ENCODE data around the gene CHKA. TPM values are rescaled to one million over a fixed set of nuclear protein-coding genes. Genes with fewer than 3 reads are reported as not detected.

CHKA gene
- total and polyA plus RNA-seq, 2 of the 8 experiments (the other 6 are each of a cell fraction or from before 2014, with no cell fraction given) = 61.2 to 86.6 TPM

- Histone ChIP-seq H3K23ac (ENCODE audit: insufficient read length) (no peak overlapping the region), H2AFZ (ENCODE audit: low read length) (no peak overlapping the region), H4K91ac (replicated peaks; ENCODE audit: insufficient read length, low read length) (no peak overlapping the region), H3K36me3 (ENCODE audit: control insufficient read depth in 2 of 4, insufficient read depth in 4 of 4, low read length in 3 of 4) (peaks cover 18 to 44% (median 30%) of the 10 kb centered on the region in 4 experiments), H4K5ac (ENCODE audit: insufficient read length, low read depth, low read length) (no peak overlapping the region), H3K4me2 (ENCODE audit: insufficient read depth in 1 of 2, low read depth in 2 of 2, low read length in 2 of 2) (no peak overlapping the region), H3K4ac (replicated peaks; ENCODE audit: insufficient read length, low read depth, low read length) (no peak overlapping the region), H2BK5ac (ENCODE audit: low read depth, low read length) (no peak overlapping the region), H3K27ac (ENCODE audit: low read depth, low read length) (no peak overlapping the region), H2BK120ac (replicated peaks; ENCODE audit: low read depth, low read length) (no peak overlapping the region), H3K27me3 (replicated peaks in 1 of 4; ENCODE audit: control insufficient read depth in 3 of 4, extremely low read depth in 1 of 4, insufficient read depth in 3 of 4, low read length in 3 of 4) (no peaks in the 10 kb centered on the region), H3K23me2 (ENCODE audit: low read depth, low read length) (no peaks in the 10 kb centered on the region), H3K56ac (replicated peaks; ENCODE audit: insufficient read length, low read depth, low read length) (no peak overlapping the region), H4K8ac (ENCODE audit: extremely low read depth, insufficient read depth, low read length) (no peak overlapping the region), H2BK20ac (ENCODE audit: low read length) (no peak overlapping the region), H2BK15ac (ENCODE audit: low read length) (no peak overlapping the region), H3K79me1 (ENCODE audit: low read depth, low read length) (no peaks in the 10 kb centered on the region), H3K18ac (ENCODE audit: extremely low read depth, low read length) (no peak overlapping the region), H2BK12ac (ENCODE audit: low read depth, low read length) (no peak overlapping the region), H3K9me3 (ENCODE audit: insufficient read depth in 2 of 2, low read depth in 1 of 2, low read length in 1 of 2) (no peaks in the 10 kb centered on the region), H2AK5ac (ENCODE audit: low read depth, low read length) (no peak overlapping the region), H3K4me3 (ENCODE audit: extremely low read depth in 1 of 4, insufficient read depth in 2 of 4, low read depth in 3 of 4, low read length in 4 of 4) (no peak overlapping the region), H3K4me1 (replicated peaks in 1 of 4; ENCODE audit: control insufficient read depth in 3 of 4, insufficient read depth in 4 of 4, low read length in 3 of 4) (no peaks in the 10 kb centered on the region), H4K20me1 (replicated peaks in 1 of 2; ENCODE audit: control insufficient read depth in 1 of 2, insufficient read depth in 2 of 2, low read length in 2 of 2) (peaks cover 2 to 4% of the 10 kb centered on the region in 2 experiments), H3K9ac (replicated peaks in 1 of 4; ENCODE audit: extremely low read depth in 1 of 4, low read depth in 3 of 4, low read length in 3 of 4) (no peak overlapping the region), H3K14ac (ENCODE audit: insufficient read length) (no peak overlapping the region), H3K79me2 (ENCODE audit: control insufficient read depth in 1 of 2, insufficient read depth in 2 of 2, low read length in 2 of 2) (no peaks in the 10 kb centered on the region)
- FAIRE-seq (no peak), DNase-seq (ENCODE audit: low read depth in 1 of 2, low spot score in 2 of 2) (no peak)
- 94% methylated on average over 4 of the region's 4 CpGs; no CpG with 5 or more reads in 1 of the 2 experiments for WGBS, 2 experiments (ENCODE audit: extremely low coverage in 1 of 2, insufficient coverage in 1 of 2, insufficient read length in 1 of 2, insufficient replicate concordance in 2 of 2, low coverage in 1 of 2, low lambda C conversion rate in 2 of 2, missing lambda C conversion rate in 1 of 2)
- ChIA-PET CTCF (ENCODE audit: partially characterized antibody) (no interaction called here), POLR2A (ENCODE audit: partially characterized antibody) (interaction anchor here (0.7 to 10.8 kb wide), 5 partner anchors 13 to 60 kb away, joined by 3 to 183 read pairs (median 3); partner anchors contain the start of genes NDUFS8 and TCIRG1)
- TF ChIP-seq PHF8 (conservative IDR thresholded peaks at IDR 0.05; ENCODE audit: low read depth, low read length) = no peak
- no peak for TF ChIP-seq SAP30 (IDR thresholded peaks at IDR 0.05; ENCODE audit: insufficient read depth, insufficient replicate concordance, low read length)
- TF ChIP-seq FOSL1 (IDR thresholded peaks at IDR 0.05; ENCODE audit: insufficient read depth, low read depth, low read length) = no peak
- peak; percentile 66; the same call in 1 of the 2 replicates for TF ChIP-seq KDM1A (IDR thresholded peaks at IDR 0.05; ENCODE audit: borderline replicate concordance, low read length)
Measured at GRCh38 chr11:68057807-68058206, 63.4 kb downstream of the CHKA start.

All from H1 (cell line).